Tibial artery (tissue), 4 donors: ENCODE measurements around the gene TMEM273.

Experiments
- DNase-seq, 2 donors: peaks; one replicate each; pipeline ENCODE4 v3.0.0-alpha.2; 2019
- H3K27ac ChIP-seq, 2 donors: fragments of 200-600 bp; sonication (generic) in 1 of 2; 1 replicate in 1 of 2; 2 replicates in 1 of 2; pipeline ENCODE4 v1.5.1; 2018 to 2019; ENCODE audit warnings: mild to moderate bottlenecking in 1 of 2
- H3K27me3 ChIP-seq, 2 donors: fragments of 200-600 bp; sonication (generic) in 1 of 2; one replicate each; pipeline versions ENCODE4 v1.5.1 to v1.6.0; 2016 to 2019
- H3K36me3 ChIP-seq, 3 donors: fragments of 200-600 bp; sonication (generic) in 2 of 3; one replicate each; pipeline ENCODE4 v1.5.1; 2016 to 2019; ENCODE audit warnings: mild to moderate bottlenecking in 2 of 3
- H3K4me1 ChIP-seq, 4 donors: fragments of 200-600 bp; sonication (generic) in 2 of 4; 1 replicate in 3 of 4; 2 replicates in 1 of 4; pipeline ENCODE4 v1.5.1; 2016 to 2019
- H3K4me3 ChIP-seq, 2 donors: fragments of 200-600 bp; sonication (generic) in 1 of 2; 1 replicate in 1 of 2; 2 replicates in 1 of 2; pipeline ENCODE4 v1.5.1; 2018 to 2019; ENCODE audit warnings: mild to moderate bottlenecking in 2 of 2
- H3K9me3 ChIP-seq, 3 donors: fragments of 200-600 bp; sonication (generic) in 1 of 3; one replicate each; pipeline ENCODE4 v1.5.1; 2016 to 2019
- intact Hi-C: fragments of 100-400 bp; cut with DNase I; formaldehyde crosslinking; loops from one replicate; pipeline ENCODE4 v1.15.0; 2023; ENCODE audit warnings: low total_unique reads
- TF ChIP-seq, protein P1 (sequence below), 2 experiments: fragments of 200-600 bp in 1 of 2; fragments of 450-650 bp in 1 of 2; IDR thresholded peaks; one replicate each; pipeline ENCODE4 v1.5.1; 2017 to 2019; ENCODE audit warnings: antibody characterized with exemption in 2 of 2, mild to moderate bottlenecking in 1 of 2, moderate library complexity in 1 of 2

TMEM273 gene

GRCh38 chr10:49108656-49109055 lies 79.5 kb downstream of the TMEM273 start:
- intact Hi-C loops: no loop called here
- no peak for DNase-seq
- H3K36me3 ChIP-seq: no peaks in the 10 kb centered on the region
- TF ChIP-seq, protein P1, sequence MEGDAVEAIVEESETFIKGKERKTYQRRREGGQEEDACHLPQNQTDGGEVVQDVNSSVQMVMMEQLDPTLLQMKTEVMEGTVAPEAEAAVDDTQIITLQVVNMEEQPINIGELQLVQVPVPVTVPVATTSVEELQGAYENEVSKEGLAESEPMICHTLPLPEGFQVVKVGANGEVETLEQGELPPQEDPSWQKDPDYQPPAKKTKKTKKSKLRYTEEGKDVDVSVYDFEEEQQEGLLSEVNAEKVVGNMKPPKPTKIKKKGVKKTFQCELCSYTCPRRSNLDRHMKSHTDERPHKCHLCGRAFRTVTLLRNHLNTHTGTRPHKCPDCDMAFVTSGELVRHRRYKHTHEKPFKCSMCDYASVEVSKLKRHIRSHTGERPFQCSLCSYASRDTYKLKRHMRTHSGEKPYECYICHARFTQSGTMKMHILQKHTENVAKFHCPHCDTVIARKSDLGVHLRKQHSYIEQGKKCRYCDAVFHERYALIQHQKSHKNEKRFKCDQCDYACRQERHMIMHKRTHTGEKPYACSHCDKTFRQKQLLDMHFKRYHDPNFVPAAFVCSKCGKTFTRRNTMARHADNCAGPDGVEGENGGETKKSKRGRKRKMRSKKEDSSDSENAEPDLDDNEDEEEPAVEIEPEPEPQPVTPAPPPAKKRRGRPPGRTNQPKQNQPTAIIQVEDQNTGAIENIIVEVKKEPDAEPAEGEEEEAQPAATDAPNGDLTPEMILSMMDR (IDR thresholded peaks at IDR 0.05): no peak
- H3K27me3 ChIP-seq: no peaks in the 10 kb centered on the region
- H3K27ac ChIP-seq: peak overlapping the region; percentile 67 to 78
- no peaks in the 10 kb centered on the region for H3K9me3 ChIP-seq
- no peak overlapping the region for H3K4me3 ChIP-seq
- H3K4me1 ChIP-seq: peaks cover 5 to 100% (median 79%) of the 10 kb centered on the region in 4 donors

DNA sequence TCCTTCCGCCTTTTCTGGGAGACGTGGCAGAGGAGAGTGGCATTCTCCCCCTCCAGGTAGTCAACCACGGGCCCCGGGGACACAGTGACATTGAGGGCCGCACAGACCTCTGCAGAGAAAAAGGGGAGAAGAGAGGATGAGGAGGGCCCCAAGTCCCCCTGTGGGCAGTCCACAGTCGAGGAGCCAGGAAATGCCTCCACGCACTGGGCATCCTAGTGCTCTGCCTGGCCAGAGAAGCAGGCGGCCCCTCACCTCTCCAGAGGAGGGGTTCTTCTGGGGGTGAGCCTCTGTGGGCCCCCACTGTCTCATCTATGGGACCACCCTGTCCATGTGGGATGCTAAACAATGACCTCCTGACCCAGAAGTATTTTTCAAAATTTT lies 80.3 kb downstream of the TMEM273 start:
- DNase-seq: no peak
- Histone ChIP-seq H3K36me3 (no peaks in the 10 kb centered on the region), H3K9me3 (no peaks in the 10 kb centered on the region), H3K4me1 (peaks cover 5 to 94% (median 79%) of the 10 kb centered on the region in 4 donors), H3K27ac (peak overlapping the region; percentile 67 to 78), H3K4me3 (no peak overlapping the region), H3K27me3 (no peaks in the 10 kb centered on the region)
- intact Hi-C loops: no loop called here
- TF ChIP-seq, protein P1 (IDR thresholded peaks at IDR 0.05): no peak

DNA sequence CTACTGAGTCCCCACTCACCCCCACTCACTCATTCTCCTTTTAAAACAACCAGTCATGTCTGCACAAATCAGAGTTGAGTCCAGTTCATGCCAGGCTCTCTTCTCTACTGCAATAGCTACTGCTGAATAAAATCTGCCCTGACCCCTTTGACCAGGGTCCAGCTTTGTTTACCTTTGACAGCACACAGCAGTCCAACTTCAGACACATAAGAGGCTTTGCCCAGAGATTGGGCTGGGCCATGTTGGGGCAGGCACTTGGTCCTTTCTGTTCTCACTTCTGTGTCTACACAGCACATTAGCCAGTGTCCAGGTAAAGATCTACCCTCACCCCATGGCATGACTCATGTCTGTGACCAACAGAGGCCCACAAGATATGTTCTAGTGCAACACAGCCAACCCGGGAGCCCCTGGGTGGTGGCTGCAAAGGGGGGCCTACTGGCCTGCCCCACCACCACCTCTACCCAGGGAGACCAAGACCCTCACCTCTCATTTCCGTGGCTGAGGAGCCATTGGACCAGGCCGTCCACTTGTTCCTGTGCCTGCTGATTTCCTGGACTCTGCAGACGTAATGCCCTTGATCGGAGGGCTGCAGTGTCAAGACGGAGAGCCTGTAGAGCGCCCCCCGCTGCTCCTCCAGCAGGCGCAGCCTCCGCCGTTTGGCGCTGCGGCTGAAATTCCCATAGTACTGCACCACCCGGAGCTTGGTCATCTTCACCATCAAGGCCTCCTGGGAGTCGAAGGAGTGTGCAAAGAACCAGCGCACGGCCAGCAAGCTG lies 80.9 kb downstream of the TMEM273 start:
- DNase-seq: no peak
- H3K9me3 ChIP-seq: no peaks in the 10 kb centered on the region
- peak overlapping the region; percentile 67 to 78 for H3K27ac ChIP-seq
- H3K36me3 ChIP-seq: no peaks in the 10 kb centered on the region
- intact Hi-C loops: no loop called here
- TF ChIP-seq, protein P1 (IDR thresholded peaks at IDR 0.05): no peak
- no peak overlapping the region for H3K4me3 ChIP-seq
- H3K27me3 ChIP-seq: no peaks in the 10 kb centered on the region
- peaks cover 5 to 88% (median 78%) of the 10 kb centered on the region in 4 donors for H3K4me1 ChIP-seq

GRCh38 chr10:49106451-49106850 lies 81.7 kb downstream of the TMEM273 start:
- intact Hi-C loops: no loop called here
- Histone ChIP-seq H3K9me3 (no peaks in the 10 kb centered on the region), H3K27me3 (no peaks in the 10 kb centered on the region), H3K36me3 (no peaks in the 10 kb centered on the region), H3K4me3 (no peak overlapping the region), H3K4me1 (peaks cover 5 to 80% (median 70%) of the 10 kb centered on the region in 4 donors), H3K27ac (peak overlapping the region; percentile 67 to 78)
- TF ChIP-seq, protein P1 (IDR thresholded peaks at IDR 0.05): no peak
- peak; percentile 70 to 91 for DNase-seq

DNA sequence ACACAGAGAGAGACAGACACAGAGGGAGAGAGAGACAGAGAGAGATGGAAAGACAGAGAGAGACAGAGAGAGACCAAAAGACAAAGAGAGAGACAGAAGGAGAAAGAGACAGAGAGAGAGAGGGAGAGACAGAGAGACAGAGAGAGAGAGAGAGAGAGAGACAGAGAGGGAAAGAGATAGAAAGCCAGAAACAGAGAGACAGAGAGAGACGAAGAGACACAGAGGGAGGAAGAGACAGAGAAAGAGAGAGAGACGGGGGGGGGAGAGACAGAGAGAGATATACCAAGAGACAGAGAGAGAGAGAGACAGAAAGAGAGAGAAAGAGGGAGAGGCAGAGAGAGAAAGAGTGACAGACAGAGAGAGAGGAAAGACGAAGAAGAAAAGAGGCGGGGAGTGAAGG lies 83.1 kb downstream of the TMEM273 start:
- Histone ChIP-seq H3K27ac (peak overlapping the region; percentile 67 to 78), H3K36me3 (no peaks in the 10 kb centered on the region), H3K27me3 (no peaks in the 10 kb centered on the region), H3K4me3 (no peak overlapping the region), H3K9me3 (no peaks in the 10 kb centered on the region), H3K4me1 (peaks cover 5 to 66% (median 56%) of the 10 kb centered on the region in 4 donors)
- intact Hi-C loops: no loop called here
- TF ChIP-seq, protein P1 (IDR thresholded peaks at IDR 0.05): no peak
- DNase-seq: no peak
